ENCODE measurements around the gene ADCY5.

The ADCY5 gene

DNA sequence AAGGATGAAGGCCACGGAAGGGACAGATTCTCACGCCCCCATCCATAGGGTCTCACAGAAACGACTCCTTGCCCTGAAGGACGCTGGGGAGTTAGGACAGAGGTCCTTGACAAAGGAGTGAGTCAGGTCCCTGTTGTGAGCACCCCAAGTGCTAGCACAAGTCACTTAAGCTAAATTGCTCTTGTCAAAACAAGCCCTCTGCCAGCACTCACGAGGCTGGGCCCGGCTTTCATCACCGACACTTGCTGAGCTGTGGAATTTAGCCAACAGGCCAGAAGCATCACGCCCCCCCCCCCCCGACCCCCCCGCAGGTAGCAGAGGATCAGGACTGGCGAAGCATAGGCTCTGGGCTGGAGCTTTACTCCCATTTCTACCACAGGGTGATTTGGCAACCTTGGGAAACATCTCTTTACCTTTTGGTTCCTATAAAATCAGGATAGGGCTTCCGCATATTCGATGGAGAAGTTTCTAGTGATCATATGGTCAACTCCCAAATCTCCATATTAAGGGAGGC lies 75.4 kb downstream of the ADCY5 start:
- TF ChIP-seq SIN3A (IDR thresholded peaks at IDR 0.05; ENCODE audit: borderline replicate concordance, insufficient read depth, low read length), result no peak
- TF ChIP-seq, protein P1, sequence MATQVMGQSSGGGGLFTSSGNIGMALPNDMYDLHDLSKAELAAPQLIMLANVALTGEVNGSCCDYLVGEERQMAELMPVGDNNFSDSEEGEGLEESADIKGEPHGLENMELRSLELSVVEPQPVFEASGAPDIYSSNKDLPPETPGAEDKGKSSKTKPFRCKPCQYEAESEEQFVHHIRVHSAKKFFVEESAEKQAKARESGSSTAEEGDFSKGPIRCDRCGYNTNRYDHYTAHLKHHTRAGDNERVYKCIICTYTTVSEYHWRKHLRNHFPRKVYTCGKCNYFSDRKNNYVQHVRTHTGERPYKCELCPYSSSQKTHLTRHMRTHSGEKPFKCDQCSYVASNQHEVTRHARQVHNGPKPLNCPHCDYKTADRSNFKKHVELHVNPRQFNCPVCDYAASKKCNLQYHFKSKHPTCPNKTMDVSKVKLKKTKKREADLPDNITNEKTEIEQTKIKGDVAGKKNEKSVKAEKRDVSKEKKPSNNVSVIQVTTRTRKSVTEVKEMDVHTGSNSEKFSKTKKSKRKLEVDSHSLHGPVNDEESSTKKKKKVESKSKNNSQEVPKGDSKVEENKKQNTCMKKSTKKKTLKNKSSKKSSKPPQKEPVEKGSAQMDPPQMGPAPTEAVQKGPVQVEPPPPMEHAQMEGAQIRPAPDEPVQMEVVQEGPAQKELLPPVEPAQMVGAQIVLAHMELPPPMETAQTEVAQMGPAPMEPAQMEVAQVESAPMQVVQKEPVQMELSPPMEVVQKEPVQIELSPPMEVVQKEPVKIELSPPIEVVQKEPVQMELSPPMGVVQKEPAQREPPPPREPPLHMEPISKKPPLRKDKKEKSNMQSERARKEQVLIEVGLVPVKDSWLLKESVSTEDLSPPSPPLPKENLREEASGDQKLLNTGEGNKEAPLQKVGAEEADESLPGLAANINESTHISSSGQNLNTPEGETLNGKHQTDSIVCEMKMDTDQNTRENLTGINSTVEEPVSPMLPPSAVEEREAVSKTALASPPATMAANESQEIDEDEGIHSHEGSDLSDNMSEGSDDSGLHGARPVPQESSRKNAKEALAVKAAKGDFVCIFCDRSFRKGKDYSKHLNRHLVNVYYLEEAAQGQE (IDR thresholded peaks at IDR 0.05; ENCODE audit: insufficient read depth in 1 of 2, low read depth in 2 of 2, low read length in 2 of 2), result no peak

DNA sequence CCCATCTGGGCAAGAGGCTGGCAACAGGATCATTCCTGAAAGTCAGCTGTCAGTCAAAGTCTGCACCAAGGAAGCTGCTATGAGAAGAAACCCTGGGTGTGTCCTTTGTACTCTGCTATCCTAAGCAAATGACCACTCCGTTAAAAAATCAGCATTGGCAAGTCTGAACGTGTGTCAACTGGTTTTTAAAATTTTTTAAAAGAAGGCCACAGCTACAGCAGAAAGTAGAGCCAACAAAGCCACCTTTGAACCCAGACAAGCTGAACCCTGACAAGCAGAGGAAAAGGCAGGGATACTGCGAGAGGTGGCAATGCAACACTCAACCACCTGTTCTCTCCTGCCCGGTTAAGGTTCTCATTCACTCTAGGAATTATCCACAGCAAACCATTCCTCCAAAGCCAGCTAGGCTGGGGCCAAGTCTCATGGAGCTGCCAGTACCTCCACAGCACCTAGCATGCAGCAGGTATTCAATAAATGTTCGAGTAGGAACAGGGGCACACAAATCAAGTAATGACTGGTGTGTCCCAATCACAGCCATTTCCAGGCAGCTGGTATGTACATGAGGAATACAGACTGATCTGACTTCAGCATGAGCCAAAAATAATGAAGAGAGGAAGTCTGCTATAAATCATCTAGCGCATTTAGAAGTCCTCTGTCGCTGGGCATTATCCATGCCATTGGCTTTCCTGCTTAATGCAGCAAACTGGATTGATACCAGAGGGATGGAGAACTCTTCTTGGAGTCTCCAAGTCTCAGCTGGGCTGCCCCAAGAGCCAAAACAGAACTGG lies 76.0 kb downstream of the ADCY5 start:
- no peak for TF ChIP-seq POLR2AphosphoS5 (IDR thresholded peaks at IDR 0.05; ENCODE audit: low read depth, low read length)
- no peak for TF ChIP-seq TAF1 (IDR thresholded peaks at IDR 0.05; ENCODE audit: borderline replicate concordance, insufficient read depth, low read length)

DNA sequence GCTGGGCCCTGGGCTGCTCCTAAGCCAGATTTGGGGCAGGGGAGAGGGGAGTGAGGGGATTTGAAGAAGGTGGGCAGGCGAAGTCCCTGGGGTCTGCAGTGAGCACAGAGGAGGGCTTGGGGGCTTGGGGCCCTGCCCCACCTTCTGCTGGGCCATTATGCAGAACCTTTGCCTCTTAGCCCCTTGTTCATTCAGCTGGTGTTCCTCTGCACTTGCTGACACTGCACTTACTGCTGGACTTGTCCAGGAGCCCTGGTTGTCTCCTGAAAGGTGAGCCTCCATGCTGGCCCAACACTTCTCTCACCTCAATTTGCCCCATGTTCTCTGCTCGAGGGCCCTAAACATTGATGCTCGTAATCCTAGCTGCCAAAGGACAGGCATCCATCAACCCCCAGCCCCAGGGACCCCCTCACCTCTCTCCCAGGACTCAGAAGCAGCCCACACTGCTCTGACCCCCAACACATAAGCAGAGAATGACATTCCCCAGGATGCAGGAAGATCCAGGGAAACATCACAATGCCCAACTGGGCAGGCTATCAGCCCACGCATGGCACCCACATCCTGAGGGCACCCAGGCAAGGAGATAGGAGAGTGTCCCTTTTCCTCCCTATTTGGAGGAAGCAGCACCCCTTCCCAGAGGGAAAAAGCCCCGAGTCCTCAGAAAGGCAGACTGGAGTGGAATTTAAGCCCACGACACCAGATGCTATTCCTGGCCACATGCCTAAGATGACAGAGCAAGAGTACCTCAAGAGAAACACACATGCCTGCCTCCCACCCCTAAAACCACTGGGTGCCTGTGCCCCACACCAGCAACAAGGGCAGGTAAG lies 76.8 kb downstream of the ADCY5 start:
- TF ChIP-seq SIN3A (IDR thresholded peaks at IDR 0.05; ENCODE audit: borderline replicate concordance, insufficient read depth, low read length) (no peak), TAF1 (IDR thresholded peaks at IDR 0.05; ENCODE audit: borderline replicate concordance, insufficient read depth, low read length) (no peak)

DNA sequence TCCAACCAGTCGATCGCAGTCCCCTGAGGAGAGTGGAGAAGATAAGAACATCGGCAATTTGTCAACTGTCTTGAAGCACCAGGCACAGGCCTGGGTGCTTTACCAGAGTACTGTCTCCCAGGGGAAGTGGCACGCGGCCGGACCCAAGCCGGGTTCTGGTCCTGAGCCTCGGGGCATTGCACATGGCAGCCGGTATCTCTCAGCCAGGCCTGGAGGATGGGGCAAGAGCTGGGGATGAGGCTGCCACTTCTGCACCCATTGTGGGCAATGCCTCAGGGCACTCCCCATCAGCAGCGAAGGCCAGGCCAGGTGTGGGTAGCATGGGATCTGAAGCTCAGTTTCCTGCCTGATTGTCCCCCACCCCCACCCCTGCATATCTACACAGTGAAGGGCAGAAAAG lies 77.5 kb downstream of the ADCY5 start:
- TF ChIP-seq SIN3A (IDR thresholded peaks at IDR 0.05; ENCODE audit: borderline replicate concordance, insufficient read depth, low read length), result no peak

DNA sequence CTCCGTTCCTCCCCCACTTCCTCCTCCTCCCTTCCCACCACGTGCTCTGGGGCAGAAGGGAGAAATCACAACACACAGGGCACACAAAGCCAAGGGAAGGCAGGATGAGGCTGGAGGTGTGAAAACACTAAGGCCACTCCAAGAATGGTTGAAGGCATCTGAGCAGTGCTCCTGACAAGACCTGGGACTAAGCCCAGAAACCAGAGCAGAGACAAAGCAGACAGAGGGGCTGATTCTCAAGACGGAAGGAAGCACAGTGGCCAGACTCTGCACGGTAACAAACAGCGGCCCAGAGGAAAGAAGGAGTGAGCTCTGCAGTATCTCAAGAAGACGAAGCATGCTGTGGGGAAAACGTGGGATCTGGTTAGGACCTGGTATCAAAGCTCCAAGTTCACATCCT lies 78.1 kb downstream of the ADCY5 start:
- TF ChIP-seq, protein P1 (IDR thresholded peaks at IDR 0.05; ENCODE audit: insufficient read depth in 1 of 2, low read depth in 2 of 2, low read length in 2 of 2), result no peak
- TF ChIP-seq TAF1 (IDR thresholded peaks at IDR 0.05; ENCODE audit: borderline replicate concordance, insufficient read depth, low read length), result no peak
- TF ChIP-seq SIN3A (IDR thresholded peaks at IDR 0.05; ENCODE audit: borderline replicate concordance, insufficient read depth, low read length), result no peak
- TF ChIP-seq POLR2AphosphoS5 (IDR thresholded peaks at IDR 0.05; ENCODE audit: low read depth, low read length), result no peak
- TF ChIP-seq FOXP2 (optimal IDR thresholded peaks at IDR 0.05; ENCODE audit: borderline replicate concordance, extremely low read depth, extremely low read length, insufficient read depth), result no peak

DNA sequence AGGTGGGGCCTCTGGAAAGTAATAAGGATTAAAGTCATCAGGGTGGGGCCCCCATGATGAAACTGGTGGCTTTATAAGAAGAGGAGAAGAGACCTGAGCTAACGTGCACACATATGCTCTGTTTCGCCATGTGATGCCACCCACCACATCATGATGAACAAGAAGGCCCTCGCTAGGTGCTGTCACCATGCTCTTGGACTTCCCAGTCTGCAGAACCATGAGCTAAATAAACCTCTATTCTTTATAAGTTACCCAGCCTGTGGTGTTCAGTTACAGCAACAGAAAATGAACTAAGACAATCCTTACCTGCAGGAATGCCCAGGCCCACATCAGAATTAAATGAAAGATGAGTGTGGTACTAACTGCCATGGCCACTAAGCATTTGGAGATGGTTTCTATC lies 79.8 kb downstream of the ADCY5 start:
- TF ChIP-seq FOXP2 (optimal IDR thresholded peaks at IDR 0.05; ENCODE audit: borderline replicate concordance, extremely low read depth, extremely low read length, insufficient read depth) (no peak), POLR2AphosphoS5 (IDR thresholded peaks at IDR 0.05; ENCODE audit: low read depth, low read length) (no peak), TAF1 (IDR thresholded peaks at IDR 0.05; ENCODE audit: borderline replicate concordance, insufficient read depth, low read length) (no peak), SIN3A (IDR thresholded peaks at IDR 0.05; ENCODE audit: borderline replicate concordance, insufficient read depth, low read length) (no peak)
- TF ChIP-seq, protein P1 (IDR thresholded peaks at IDR 0.05; ENCODE audit: insufficient read depth in 1 of 2, low read depth in 2 of 2, low read length in 2 of 2), result no peak

All from PFSK-1 (cell line).